Measurements from ENCODE around the gene KLLN.
"Not testable (repeated sequence)": the region's sequence is repeated elsewhere in the genome, so short reads cannot be mapped to it uniquely, and the experiment has no call there.

The KLLN gene

GRCh38 chr10:87863053-87863943 lies at the start of gene KLLN, which contains the start of gene PTEN:
KLLN (minus strand) TSS chr10:87863533; CDS start chr10:87862487, 1,046 bp downstream.
PTEN (plus strand) TSS chr10:87863625; CDS start chr10:87864470, 845 bp downstream.
- TF ChIP-seq CTCF (IDR thresholded peaks at IDR 0.05), result no peak
- no peak for TF ChIP-seq ZFX (IDR thresholded peaks at IDR 0.05; ENCODE audit: borderline replicate concordance)
- H3K27ac ChIP-seq, result peak within 1 kb of the TSS; percentile 98

GRCh38 chr10:87903396-87903795 lies 40.1 kb upstream of the KLLN start:
- not testable (repeated sequence) for H3K27ac ChIP-seq

- H3K27ac ChIP-seq, result not testable (repeated sequence)
Observed at GRCh38 chr10:87897957-87898356, 34.6 kb upstream of the KLLN start.

GRCh38 chr10:87896216-87896615 lies 32.9 kb upstream of the KLLN start:
- no peak for TF ChIP-seq CTCF (IDR thresholded peaks at IDR 0.05)
- no peak for TF ChIP-seq ZFX (IDR thresholded peaks at IDR 0.05; ENCODE audit: borderline replicate concordance)
- H3K27ac ChIP-seq, result no peak overlapping the region

GRCh38 chr10:87895430-87895829 lies 32.1 kb upstream of the KLLN start:
- TF ChIP-seq ZFX (IDR thresholded peaks at IDR 0.05; ENCODE audit: borderline replicate concordance), result no peak
- no peak for TF ChIP-seq CTCF (IDR thresholded peaks at IDR 0.05)
- H3K27ac ChIP-seq, result no peak overlapping the region

GRCh38 chr10:87887548-87888289 lies 24.4 kb upstream of the KLLN start:
- no peak overlapping the region for H3K27ac ChIP-seq
- no peak for TF ChIP-seq CTCF (IDR thresholded peaks at IDR 0.05)
- no peak for TF ChIP-seq ZFX (IDR thresholded peaks at IDR 0.05; ENCODE audit: borderline replicate concordance)

- no peak overlapping the region for H3K27ac ChIP-seq
- TF ChIP-seq ZFX (IDR thresholded peaks at IDR 0.05; ENCODE audit: borderline replicate concordance) (no peak), CTCF (IDR thresholded peaks at IDR 0.05) (no peak)
Observed at GRCh38 chr10:87887146-87887545, 23.8 kb upstream of the KLLN start.

GRCh38 chr10:87886635-87887034 lies 23.3 kb upstream of the KLLN start:
- H3K27ac ChIP-seq, result no peak overlapping the region
- TF ChIP-seq CTCF (IDR thresholded peaks at IDR 0.05) (no peak), ZFX (IDR thresholded peaks at IDR 0.05; ENCODE audit: borderline replicate concordance) (no peak)

All from 22Rv1 (cell line).